ENCODE measurements around the gene TSEN54.

- TF ChIP-seq CTCF (IDR thresholded peaks at IDR 0.05): no peak
- TF ChIP-seq, protein P1, sequence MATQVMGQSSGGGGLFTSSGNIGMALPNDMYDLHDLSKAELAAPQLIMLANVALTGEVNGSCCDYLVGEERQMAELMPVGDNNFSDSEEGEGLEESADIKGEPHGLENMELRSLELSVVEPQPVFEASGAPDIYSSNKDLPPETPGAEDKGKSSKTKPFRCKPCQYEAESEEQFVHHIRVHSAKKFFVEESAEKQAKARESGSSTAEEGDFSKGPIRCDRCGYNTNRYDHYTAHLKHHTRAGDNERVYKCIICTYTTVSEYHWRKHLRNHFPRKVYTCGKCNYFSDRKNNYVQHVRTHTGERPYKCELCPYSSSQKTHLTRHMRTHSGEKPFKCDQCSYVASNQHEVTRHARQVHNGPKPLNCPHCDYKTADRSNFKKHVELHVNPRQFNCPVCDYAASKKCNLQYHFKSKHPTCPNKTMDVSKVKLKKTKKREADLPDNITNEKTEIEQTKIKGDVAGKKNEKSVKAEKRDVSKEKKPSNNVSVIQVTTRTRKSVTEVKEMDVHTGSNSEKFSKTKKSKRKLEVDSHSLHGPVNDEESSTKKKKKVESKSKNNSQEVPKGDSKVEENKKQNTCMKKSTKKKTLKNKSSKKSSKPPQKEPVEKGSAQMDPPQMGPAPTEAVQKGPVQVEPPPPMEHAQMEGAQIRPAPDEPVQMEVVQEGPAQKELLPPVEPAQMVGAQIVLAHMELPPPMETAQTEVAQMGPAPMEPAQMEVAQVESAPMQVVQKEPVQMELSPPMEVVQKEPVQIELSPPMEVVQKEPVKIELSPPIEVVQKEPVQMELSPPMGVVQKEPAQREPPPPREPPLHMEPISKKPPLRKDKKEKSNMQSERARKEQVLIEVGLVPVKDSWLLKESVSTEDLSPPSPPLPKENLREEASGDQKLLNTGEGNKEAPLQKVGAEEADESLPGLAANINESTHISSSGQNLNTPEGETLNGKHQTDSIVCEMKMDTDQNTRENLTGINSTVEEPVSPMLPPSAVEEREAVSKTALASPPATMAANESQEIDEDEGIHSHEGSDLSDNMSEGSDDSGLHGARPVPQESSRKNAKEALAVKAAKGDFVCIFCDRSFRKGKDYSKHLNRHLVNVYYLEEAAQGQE (IDR thresholded peaks at IDR 0.05; ENCODE audit: insufficient read depth in 1 of 2, low read depth in 2 of 2, low read length in 1 of 2): no peak
Observed at GRCh38 chr17:75471207-75471606, 45.1 kb upstream of the TSEN54 start.

All from Panc1 (cell line).